Spleen (tissue), 11 donors: ENCODE measurements around the gene PSMA3. TPM values are rescaled to one million over a fixed set of nuclear protein-coding genes. Genes with fewer than 3 reads are reported as not detected.

Experiments
- DNase-seq: peaks from one replicate; pipeline ENCODE4 v3.0.0-alpha.2; 2020
- H3K27ac ChIP-seq, 8 donors: fragments of 200-600 bp; sonication (generic) in 7 of 8; 1 replicate in 4 of 8; 2 replicates in 4 of 8; pipeline versions ENCODE4 v1.5.0 to v1.8.0; 2016 to 2021; ENCODE audit warnings: inconsistent platforms in 4 of 8, mild to moderate bottlenecking in 4 of 8, moderate library complexity in 1 of 8
- H3K27me3 ChIP-seq, 7 donors: fragments of 200-600 bp; sonication (generic) in 6 of 7; replicated peaks in 1 of 7; 1 replicate in 4 of 7; 2 replicates in 3 of 7; pipeline versions ENCODE4 v1.5.0 to v1.8.0; 2016 to 2021; ENCODE audit warnings: inconsistent platforms in 3 of 7, mild to moderate bottlenecking in 1 of 7
- H3K36me3 ChIP-seq, 6 donors: fragments of 200-600 bp; sonication (generic) in 5 of 6; 1 replicate in 4 of 6; 2 replicates in 2 of 6; pipeline versions ENCODE4 v1.5.0 to v1.8.0; 2016 to 2021; ENCODE audit warnings: inconsistent platforms in 2 of 6
- H3K4me1 ChIP-seq, 6 donors: fragments of 200-600 bp; sonication (generic) in 5 of 6; 1 replicate in 3 of 6; 2 replicates in 3 of 6; pipeline versions ENCODE4 v1.5.0 to v1.8.0; 2016 to 2021; ENCODE audit warnings: inconsistent platforms in 3 of 6
- H3K4me3 ChIP-seq, 8 donors: fragments of 200-600 bp; sonication (generic) in 7 of 8; 1 replicate in 4 of 8; 2 replicates in 4 of 8; pipeline versions ENCODE4 v1.5.0 to v1.8.0; 2016 to 2021; ENCODE audit warnings: inconsistent platforms in 4 of 8, mild to moderate bottlenecking in 4 of 8, moderate library complexity in 2 of 8
- H3K9me3 ChIP-seq, 8 donors: fragments of 200-600 bp; sonication (generic) in 7 of 8; 1 replicate in 4 of 8; 2 replicates in 4 of 8; pipeline versions ENCODE4 v1.5.0 to v1.8.0; 2016 to 2021; ENCODE audit warnings: inconsistent platforms in 4 of 8
- POLR2A ChIP-seq, 3 donors: fragments of 450-650 bp; IDR thresholded peaks; one replicate each; pipeline ENCODE4 v1.5.1; 2017; ENCODE audit warnings: antibody characterized with exemption in 3 of 3, mild to moderate bottlenecking in 1 of 3
- POLR2AphosphoS5 ChIP-seq, 3 donors: sonication (generic); formaldehyde crosslinking; IDR thresholded peaks; one replicate each; pipeline ENCODE4 v1.5.1; 2017; ENCODE audit warnings: antibody characterized with exemption in 3 of 3
- WGBS, 5 donors: extraction: QIAGEN DNeasy Blood & Tissue Kit in 3 of 5; methylation state at CpG; one replicate each; pipeline versions ENCODE4 v1.1.5 to v1.1.7; 2013 to 2018; 5-methylcytosine and 5-hydroxymethylcytosine counted together
- intact Hi-C: fragments of 100-400 bp; cut with DNase I; formaldehyde crosslinking; loops from one replicate; pipeline ENCODE4 v1.15.0; 2023; ENCODE audit warnings: low total_unique reads
- polyA plus RNA-seq, 3 donors: library from polyadenylated mRNA; stranded (reverse); fragments of 200-250 nt; gene quantifications; one replicate each; pipeline ENCODE4 v1.2.1, GENCODE V29; 2013
- total RNA-seq, 7 donors: library from RNA; depleted of rRNA in 3 of 7; stranded (reverse); fragments of >200 nt in 3 of 7; fragmentation: NEBNext Ultra II Directional in 4 of 7; extraction: Animal tissue kit (Norgen Biotek cat#: 25700) in 4 of 7; gene quantifications; one replicate each; pipeline versions ENCODE4 v1.1.0 to v1.2.1, GENCODE V29; 2016 to 2021
- TF ChIP-seq, protein P1 (sequence below), 11 experiments: fragments of 200-600 bp in 7 of 11; fragments of 450-650 bp in 4 of 11; sonication (generic) in 4 of 11; IDR thresholded peaks in 8 of 11; conservative IDR thresholded peaks in 3 of 11; 1 replicate in 7 of 11; 2 replicates in 4 of 11; pipeline versions ENCODE4 v1.4.0 to v1.8.0; 2016 to 2021; ENCODE audit warnings: antibody characterized with exemption in 11 of 11, inconsistent platforms in 4 of 11, mild to moderate bottlenecking in 1 of 11
- donor health status: healthy with polysubstance abuse.
- donor health status: DM: no; HTN: no; CAD: no; lungs with moderate emphysema.
- donor health status: DM: no; HTN: no; CAD: no.
- donor health status: Bipolar disorder and iron deficiency.
- donor health status: healthy.
- donor health status: DM: no; HTN: no; CAD: no.
- donor health status: DM: yes; HTN: yes; CAD: no.

Gene PSMA3
- total and polyA plus RNA-seq, 10 donors, result 91.7 to 162 (median 121) TPM

DNA sequence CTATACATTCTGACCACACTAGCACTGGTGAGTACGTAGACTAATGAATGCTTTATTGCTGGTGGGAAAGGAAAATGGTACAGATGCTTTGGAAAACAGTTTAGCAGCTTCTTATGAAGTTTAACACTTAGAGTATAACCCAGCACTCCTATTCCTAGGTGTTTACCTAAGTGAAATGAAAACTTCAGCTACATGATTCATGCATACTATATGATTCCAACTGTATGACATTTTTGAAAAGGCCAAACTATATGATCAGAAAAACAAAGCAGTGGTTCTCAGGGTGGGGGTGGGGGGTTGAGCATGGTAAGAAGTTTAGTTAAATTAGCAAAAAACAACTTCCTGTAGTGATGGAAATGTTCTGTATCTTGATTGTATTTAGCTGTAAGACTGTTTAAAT is 31.6 kb downstream of the PSMA3 start:
- whole genome bisulfite sequencing, 5 donors, result 78 to 93% (median 86%) methylated on average over 1 of the region's 1 CpG
- Histone ChIP-seq H3K9me3 (no peaks in the 10 kb centered on the region), H3K27ac (peak overlapping the region in 6 of 8 donors; percentile 5 to 44 (median 24)), H3K36me3 (peaks cover 0 to 93% (median 58%) of the 10 kb centered on the region in 6 donors), H3K27me3 (no peaks in the 10 kb centered on the region), H3K4me1 (peaks cover 16 to 96% (median 36%) of the 10 kb centered on the region in 6 donors), H3K4me3 (no peak overlapping the region)
- intact Hi-C loops, result no loop called here
- TF ChIP-seq, protein P1, sequence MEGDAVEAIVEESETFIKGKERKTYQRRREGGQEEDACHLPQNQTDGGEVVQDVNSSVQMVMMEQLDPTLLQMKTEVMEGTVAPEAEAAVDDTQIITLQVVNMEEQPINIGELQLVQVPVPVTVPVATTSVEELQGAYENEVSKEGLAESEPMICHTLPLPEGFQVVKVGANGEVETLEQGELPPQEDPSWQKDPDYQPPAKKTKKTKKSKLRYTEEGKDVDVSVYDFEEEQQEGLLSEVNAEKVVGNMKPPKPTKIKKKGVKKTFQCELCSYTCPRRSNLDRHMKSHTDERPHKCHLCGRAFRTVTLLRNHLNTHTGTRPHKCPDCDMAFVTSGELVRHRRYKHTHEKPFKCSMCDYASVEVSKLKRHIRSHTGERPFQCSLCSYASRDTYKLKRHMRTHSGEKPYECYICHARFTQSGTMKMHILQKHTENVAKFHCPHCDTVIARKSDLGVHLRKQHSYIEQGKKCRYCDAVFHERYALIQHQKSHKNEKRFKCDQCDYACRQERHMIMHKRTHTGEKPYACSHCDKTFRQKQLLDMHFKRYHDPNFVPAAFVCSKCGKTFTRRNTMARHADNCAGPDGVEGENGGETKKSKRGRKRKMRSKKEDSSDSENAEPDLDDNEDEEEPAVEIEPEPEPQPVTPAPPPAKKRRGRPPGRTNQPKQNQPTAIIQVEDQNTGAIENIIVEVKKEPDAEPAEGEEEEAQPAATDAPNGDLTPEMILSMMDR (IDR thresholded peaks at IDR 0.05 in 8 of 11, conservative IDR thresholded peaks at IDR 0.05 in 3 of 11), result no peak
- no peak for TF ChIP-seq POLR2A (IDR thresholded peaks at IDR 0.05)
- TF ChIP-seq POLR2AphosphoS5 (IDR thresholded peaks at IDR 0.05), result no peak
- DNase-seq, result no peak

DNA sequence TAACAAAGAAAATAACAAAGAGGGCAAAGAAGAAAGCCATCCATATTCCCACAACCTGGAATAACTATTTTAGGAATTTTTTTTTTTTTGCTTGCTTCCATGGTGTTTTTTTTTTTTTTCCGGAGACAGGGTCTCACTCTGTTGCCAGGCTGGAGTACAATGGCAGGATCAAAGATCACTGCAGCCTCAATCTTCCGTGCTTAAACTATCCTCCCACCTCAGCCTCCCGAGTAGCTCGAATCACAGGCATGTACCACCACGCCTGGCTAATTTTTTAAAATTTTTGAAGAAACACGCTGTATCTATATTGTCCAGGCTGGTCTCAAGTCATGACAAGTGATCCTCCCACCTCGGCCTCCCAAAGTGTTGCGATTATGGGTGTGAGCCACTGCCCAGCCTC is 33.5 kb downstream of the PSMA3 start:
- intact Hi-C loops, result no loop called here
- DNase-seq, result no peak
- no peaks in the 10 kb centered on the region for H3K9me3 ChIP-seq
- no peak overlapping the region for H3K4me3 ChIP-seq
- H3K27me3 ChIP-seq, result no peaks in the 10 kb centered on the region
- H3K36me3 ChIP-seq, result peaks cover 0 to 84% (median 42%) of the 10 kb centered on the region in 6 donors
- peaks cover 29 to 97% (median 52%) of the 10 kb centered on the region in 6 donors for H3K4me1 ChIP-seq
- WGBS, 5 donors, result 95 to 98% (median 97%) methylated on average over 8 of the region's 8 CpGs
- TF ChIP-seq POLR2AphosphoS5 (IDR thresholded peaks at IDR 0.05), result no peak
- H3K27ac ChIP-seq, result no peak overlapping the region

DNA sequence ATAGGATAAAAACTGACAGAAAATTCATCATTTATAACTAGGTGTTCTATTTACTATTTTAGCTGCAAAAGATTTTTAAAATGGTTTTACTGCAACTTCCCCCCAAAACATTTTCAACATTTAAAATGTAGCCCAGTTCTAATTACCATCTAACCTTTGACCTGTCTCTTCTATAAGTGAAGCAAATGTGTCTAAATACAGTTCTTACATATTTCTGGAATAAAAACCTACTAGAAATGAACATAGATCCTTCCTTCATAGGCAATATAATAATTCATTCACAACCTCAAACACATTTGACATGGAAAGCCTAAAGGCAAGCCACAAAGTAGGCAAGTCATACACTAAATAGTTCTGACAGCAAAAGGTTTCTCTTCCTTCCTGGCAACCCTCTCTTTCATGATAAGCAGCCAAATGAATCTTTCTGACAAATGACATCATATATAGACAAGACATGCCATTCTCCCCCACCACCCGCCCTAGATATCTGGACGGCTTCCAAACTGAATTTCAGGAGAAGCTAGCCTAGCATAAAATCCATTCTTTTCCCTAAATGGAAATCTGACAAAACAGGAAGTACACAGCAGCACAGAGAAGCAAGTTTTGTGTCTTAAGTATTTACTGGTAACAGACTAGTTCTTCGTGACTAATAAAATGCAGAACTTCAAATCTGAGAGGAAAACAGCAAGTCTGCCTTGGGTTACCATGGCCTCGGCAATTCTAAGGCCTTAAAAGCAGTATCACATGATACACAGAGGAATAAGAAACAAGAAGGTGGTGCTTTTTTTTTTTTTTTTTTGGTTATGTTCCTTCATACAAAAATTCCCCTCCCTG is 36.5 kb downstream of the PSMA3 start:
- Histone ChIP-seq H3K9me3 (no peaks in the 10 kb centered on the region), H3K4me1 (peaks cover 21 to 97% (median 39%) of the 10 kb centered on the region in 6 donors), H3K27me3 (no peaks in the 10 kb centered on the region), H3K4me3 (peak overlapping the region in 1 of 8 donors; percentile 15), H3K36me3 (peaks cover 0 to 87% (median 50%) of the 10 kb centered on the region in 6 donors), H3K27ac (peak overlapping the region; percentile 62 to 87 (median 79))
- DNase-seq, result no peak
- TF ChIP-seq, protein P1 (IDR thresholded peaks at IDR 0.05 in 8 of 11, conservative IDR thresholded peaks at IDR 0.05 in 3 of 11), result no peak
- peak in 1 of 3 donors; percentile 60 for TF ChIP-seq POLR2AphosphoS5 (IDR thresholded peaks at IDR 0.05)
- intact Hi-C loops, result no loop called here
- WGBS, 5 donors, result 7 to 21% (median 17%) methylated on average over 4 of the region's 4 CpGs

GRCh38 chr14:58281969-58282368 is 37.3 kb downstream of the PSMA3 start:
- Histone ChIP-seq H3K36me3 (peaks cover 0 to 87% (median 56%) of the 10 kb centered on the region in 6 donors), H3K4me1 (peaks cover 20 to 93% (median 34%) of the 10 kb centered on the region in 6 donors), H3K27me3 (no peaks in the 10 kb centered on the region), H3K9me3 (no peaks in the 10 kb centered on the region), H3K27ac (peak overlapping the region; percentile 62 to 87 (median 79)), H3K4me3 (no peak overlapping the region)
- no peak for TF ChIP-seq POLR2A (IDR thresholded peaks at IDR 0.05)
- TF ChIP-seq, protein P1 (IDR thresholded peaks at IDR 0.05 in 8 of 11, conservative IDR thresholded peaks at IDR 0.05 in 3 of 11), result no peak
- TF ChIP-seq POLR2AphosphoS5 (IDR thresholded peaks at IDR 0.05), result no peak
- intact Hi-C loops, result no loop called here
- DNase-seq, result no peak
- 64 to 71% (median 67%) methylated on average over 3 of the region's 3 CpGs for WGBS, 5 donors
